ENCODE results near the gene ITIH4. TPM values are rescaled to one million over a fixed set of nuclear protein-coding genes. Genes with fewer than 3 reads are reported as not detected.

Gene ITIH4
- total RNA-seq: 10 to 100 TPM; 28.2 to 33.0 (median 32.8) TPM
- 18.2 TPM for total RNA-seq (2013)

DNA sequence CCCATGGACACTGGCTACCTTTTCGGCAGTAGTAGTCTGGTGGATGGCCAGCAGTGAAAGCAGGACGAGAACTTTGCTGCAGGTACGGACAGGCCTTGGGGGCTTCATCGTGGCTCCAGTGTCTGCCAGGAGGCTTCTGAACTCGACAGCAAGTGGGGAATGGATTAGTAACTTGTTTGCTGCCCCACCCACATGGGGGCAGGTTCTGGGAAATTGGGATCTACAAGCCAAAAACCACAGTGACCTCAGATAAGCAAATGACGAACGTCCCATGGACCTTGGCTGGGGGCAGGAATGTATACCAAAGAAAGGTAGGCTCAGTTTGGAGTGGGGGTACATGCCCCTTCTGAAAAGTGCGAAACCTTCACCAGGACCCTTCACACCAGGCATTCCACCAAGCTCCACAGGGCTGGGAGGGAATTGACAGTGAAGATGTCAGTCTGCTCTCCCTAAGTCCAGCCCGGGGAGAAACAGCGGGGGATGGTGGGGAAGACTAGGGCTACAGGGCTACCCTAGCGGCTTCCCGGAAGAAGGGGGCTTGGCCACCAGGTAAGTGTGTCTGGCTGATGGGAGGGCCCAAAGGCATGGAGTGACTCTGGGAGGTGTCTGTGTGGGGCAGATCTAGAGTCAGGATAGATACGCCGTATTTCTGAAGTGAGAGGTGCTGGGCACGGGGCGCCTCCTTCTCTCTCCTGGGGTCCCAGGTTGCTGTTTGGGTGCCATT is at the start of gene ITIH4:
Gene ITIH4, minus strand, starts transcription at position 138 of the 724 bp plus-strand sequence. Its CDS starts 30 bp downstream, at position 108.
- H3K4me3 ChIP-seq (ENCODE audit: low read length): no peak within 1 kb of the TSS
- peaks cover 2% of the 10 kb centered on the region for H3K36me3 ChIP-seq (ENCODE audit: control insufficient read depth, insufficient read depth, low read length)
- peaks cover 1% of the 10 kb centered on the region for H3K4me1 ChIP-seq (ENCODE audit: control insufficient read depth, insufficient read depth, low read length)
- Mint-ChIP-seq H3K4me1 (peaks cover 0 to 14% of the 10 kb centered on the region in 2 donors), H3K27ac (no peak within 1 kb of the TSS), H3K27me3 (ENCODE audit: low read depth in 2 of 2) (no peaks in the 10 kb centered on the region), H3K4me3 (no peak within 1 kb of the TSS), H3K36me3 (no peaks in the 10 kb centered on the region), H3K9me3 (no peaks in the 10 kb centered on the region)
- no peaks in the 10 kb centered on the region for H3K27me3 ChIP-seq (ENCODE audit: control insufficient read depth, insufficient read depth, low read length)
- H3K27ac ChIP-seq (ENCODE audit: low read length): no peak within 1 kb of the TSS
- no peak for DNase-seq
- TF ChIP-seq, protein P1, sequence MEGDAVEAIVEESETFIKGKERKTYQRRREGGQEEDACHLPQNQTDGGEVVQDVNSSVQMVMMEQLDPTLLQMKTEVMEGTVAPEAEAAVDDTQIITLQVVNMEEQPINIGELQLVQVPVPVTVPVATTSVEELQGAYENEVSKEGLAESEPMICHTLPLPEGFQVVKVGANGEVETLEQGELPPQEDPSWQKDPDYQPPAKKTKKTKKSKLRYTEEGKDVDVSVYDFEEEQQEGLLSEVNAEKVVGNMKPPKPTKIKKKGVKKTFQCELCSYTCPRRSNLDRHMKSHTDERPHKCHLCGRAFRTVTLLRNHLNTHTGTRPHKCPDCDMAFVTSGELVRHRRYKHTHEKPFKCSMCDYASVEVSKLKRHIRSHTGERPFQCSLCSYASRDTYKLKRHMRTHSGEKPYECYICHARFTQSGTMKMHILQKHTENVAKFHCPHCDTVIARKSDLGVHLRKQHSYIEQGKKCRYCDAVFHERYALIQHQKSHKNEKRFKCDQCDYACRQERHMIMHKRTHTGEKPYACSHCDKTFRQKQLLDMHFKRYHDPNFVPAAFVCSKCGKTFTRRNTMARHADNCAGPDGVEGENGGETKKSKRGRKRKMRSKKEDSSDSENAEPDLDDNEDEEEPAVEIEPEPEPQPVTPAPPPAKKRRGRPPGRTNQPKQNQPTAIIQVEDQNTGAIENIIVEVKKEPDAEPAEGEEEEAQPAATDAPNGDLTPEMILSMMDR (IDR thresholded peaks at IDR 0.05): no peak
- WGBS (ENCODE audit: insufficient coverage): 87% methylated on average over 16 of the region's 16 CpGs
- ATAC-seq: no peak
- intact Hi-C loops (cut with micrococcal nuclease): no loop called here
- no peaks in the 10 kb centered on the region for H3K9me3 ChIP-seq (ENCODE audit: control insufficient read depth, insufficient read depth, low read length)

DNA sequence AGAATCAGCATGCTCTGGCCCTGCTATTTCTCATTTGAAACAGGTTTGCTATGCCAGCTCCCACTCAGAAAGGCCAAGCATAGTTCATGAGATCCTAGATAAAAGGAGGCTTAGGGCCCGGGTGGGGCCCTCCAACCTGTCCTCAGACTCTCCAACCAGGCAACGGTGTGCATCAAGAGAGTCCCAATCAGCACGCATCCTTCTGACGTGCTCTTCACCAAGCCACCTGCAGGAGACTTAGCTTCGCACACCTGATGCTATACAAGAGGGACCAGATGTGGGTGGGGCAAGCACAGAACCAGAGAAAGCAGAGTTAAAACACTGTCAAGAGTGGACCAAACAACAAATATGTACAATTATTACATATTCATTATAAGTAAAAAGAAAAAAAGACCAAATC is 49.6 kb upstream of the ITIH4 start:
- Histone ChIP-seq H3K27ac (ENCODE audit: low read length) (no peak overlapping the region), H3K36me3 (ENCODE audit: control insufficient read depth, insufficient read depth, low read length) (peaks cover 7% of the 10 kb centered on the region), H3K4me3 (ENCODE audit: low read length) (no peak overlapping the region), H3K27me3 (ENCODE audit: control insufficient read depth, insufficient read depth, low read length) (no peaks in the 10 kb centered on the region), H3K9me3 (ENCODE audit: control insufficient read depth, insufficient read depth, low read length) (no peaks in the 10 kb centered on the region), H3K4me1 (ENCODE audit: control insufficient read depth, insufficient read depth, low read length) (peaks cover 8% of the 10 kb centered on the region)
- ATAC-seq: no peak
- no peaks in the 10 kb centered on the region for H3K9me3 Mint-ChIP-seq
- no peaks in the 10 kb centered on the region for H3K27me3 Mint-ChIP-seq (ENCODE audit: low read depth in 2 of 2)
- WGBS (ENCODE audit: insufficient coverage): 92% methylated on average over 5 of the region's 5 CpGs
- TF ChIP-seq, protein P1 (IDR thresholded peaks at IDR 0.05): no peak
- H3K27ac Mint-ChIP-seq: no peak overlapping the region
- peaks cover 11 to 19% of the 10 kb centered on the region in 2 donors for H3K4me1 Mint-ChIP-seq
- H3K4me3 Mint-ChIP-seq: no peak overlapping the region
- DNase-seq: no peak
- peaks cover 3% of the 10 kb centered on the region for H3K36me3 Mint-ChIP-seq
- intact Hi-C loops (cut with micrococcal nuclease): no loop called here

DNA sequence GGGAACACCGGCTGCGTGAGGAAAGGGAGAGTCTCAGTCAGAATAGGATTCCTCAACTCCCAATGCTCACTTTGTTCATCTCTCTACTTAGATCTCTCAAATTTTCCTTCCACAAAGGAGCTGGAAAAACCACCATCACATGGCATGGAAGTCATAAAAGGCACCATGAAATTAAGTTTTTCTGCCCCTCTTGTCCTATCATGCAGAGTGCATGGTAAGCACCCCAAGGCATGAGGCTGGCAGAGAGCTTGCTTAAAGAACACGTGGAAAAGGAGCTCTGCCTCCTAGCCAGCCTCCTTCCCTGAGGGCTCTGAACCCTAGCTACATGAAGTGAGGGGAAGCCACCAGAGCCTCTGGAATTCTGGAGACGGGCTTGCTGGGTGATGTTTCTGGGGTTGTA is 49.1 kb upstream of the ITIH4 start:
- Mint-ChIP-seq H3K27ac (no peak overlapping the region), H3K4me3 (no peak overlapping the region), H3K27me3 (ENCODE audit: low read depth in 2 of 2) (no peaks in the 10 kb centered on the region), H3K9me3 (no peaks in the 10 kb centered on the region), H3K4me1 (peaks cover 16 to 24% of the 10 kb centered on the region in 2 donors), H3K36me3 (no peaks in the 10 kb centered on the region)
- 95% methylated on average over 4 of the region's 4 CpGs for WGBS (ENCODE audit: insufficient coverage)
- no peak for ATAC-seq
- H3K27me3 ChIP-seq (ENCODE audit: control insufficient read depth, insufficient read depth, low read length): no peaks in the 10 kb centered on the region
- H3K9me3 ChIP-seq (ENCODE audit: control insufficient read depth, insufficient read depth, low read length): no peaks in the 10 kb centered on the region
- H3K4me3 ChIP-seq (ENCODE audit: low read length): no peak overlapping the region
- peaks cover 13% of the 10 kb centered on the region for H3K4me1 ChIP-seq (ENCODE audit: control insufficient read depth, insufficient read depth, low read length)
- no peak overlapping the region for H3K27ac ChIP-seq (ENCODE audit: low read length)
- TF ChIP-seq, protein P1 (IDR thresholded peaks at IDR 0.05): no peak
- DNase-seq: no peak
- intact Hi-C loops (cut with micrococcal nuclease): no loop called here
- H3K36me3 ChIP-seq (ENCODE audit: control insufficient read depth, insufficient read depth, low read length): peaks cover 7% of the 10 kb centered on the region

DNA sequence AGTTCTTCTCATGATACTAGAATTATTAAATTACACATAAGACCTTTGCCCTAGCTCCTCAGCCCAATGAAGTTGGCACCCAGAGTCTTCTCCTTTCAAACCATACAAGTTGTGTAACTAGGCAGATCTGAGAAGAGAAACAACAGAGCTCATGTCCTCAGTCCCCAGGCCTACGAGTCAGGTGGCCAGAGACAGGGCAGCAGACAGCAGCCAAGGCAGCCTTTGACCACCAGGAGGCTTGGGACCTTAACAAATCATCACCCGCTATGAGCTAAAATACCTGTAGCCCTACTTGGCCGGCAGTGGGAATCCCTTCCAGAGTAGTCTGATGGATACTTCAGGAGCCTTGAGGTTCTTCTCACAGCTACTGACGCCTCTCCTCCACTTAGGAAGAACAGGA is 48.6 kb upstream of the ITIH4 start:
- whole genome bisulfite sequencing (ENCODE audit: insufficient coverage): 77% methylated on average over 4 of the region's 4 CpGs
- Histone ChIP-seq H3K27ac (ENCODE audit: low read length) (no peak overlapping the region), H3K4me1 (ENCODE audit: control insufficient read depth, insufficient read depth, low read length) (peaks cover 15% of the 10 kb centered on the region), H3K27me3 (ENCODE audit: control insufficient read depth, insufficient read depth, low read length) (no peaks in the 10 kb centered on the region), H3K4me3 (ENCODE audit: low read length) (no peak overlapping the region), H3K9me3 (ENCODE audit: control insufficient read depth, insufficient read depth, low read length) (no peaks in the 10 kb centered on the region), H3K36me3 (ENCODE audit: control insufficient read depth, insufficient read depth, low read length) (peaks cover 7% of the 10 kb centered on the region)
- DNase-seq: no peak
- Mint-ChIP-seq H3K4me1 (peaks cover 21 to 29% of the 10 kb centered on the region in 2 donors), H3K36me3 (no peaks in the 10 kb centered on the region), H3K9me3 (no peaks in the 10 kb centered on the region), H3K27ac (no peak overlapping the region), H3K4me3 (no peak overlapping the region), H3K27me3 (ENCODE audit: low read depth in 2 of 2) (no peaks in the 10 kb centered on the region)
- TF ChIP-seq, protein P1 (IDR thresholded peaks at IDR 0.05): no peak
- intact Hi-C loops (cut with micrococcal nuclease): no loop called here
- ATAC-seq: no peak

All from natural killer cell (primary cell).